Uterus (tissue), 2 donors: ENCODE measurements around the gene RMRP.

Source experiments
- POLR2A ChIP-seq, 2 donors: fragments of 450-650 bp; IDR thresholded peaks; one replicate each; pipeline ENCODE4 v1.6.1; 2016; ENCODE audit warnings: antibody characterized with exemption in 2 of 2, mild to moderate bottlenecking in 1 of 2, moderate library complexity in 1 of 2
- TF ChIP-seq, protein P1 (sequence below), 4 experiments: fragments of 200-600 bp in 2 of 4; fragments of 450-650 bp in 2 of 4; sonication (generic) in 2 of 4; IDR thresholded peaks; one replicate each; pipeline ENCODE4 v1.5.1; 2016 to 2019; ENCODE audit warnings: antibody characterized with exemption in 4 of 4, mild to moderate bottlenecking in 2 of 4, moderate library complexity in 1 of 4

DNA sequence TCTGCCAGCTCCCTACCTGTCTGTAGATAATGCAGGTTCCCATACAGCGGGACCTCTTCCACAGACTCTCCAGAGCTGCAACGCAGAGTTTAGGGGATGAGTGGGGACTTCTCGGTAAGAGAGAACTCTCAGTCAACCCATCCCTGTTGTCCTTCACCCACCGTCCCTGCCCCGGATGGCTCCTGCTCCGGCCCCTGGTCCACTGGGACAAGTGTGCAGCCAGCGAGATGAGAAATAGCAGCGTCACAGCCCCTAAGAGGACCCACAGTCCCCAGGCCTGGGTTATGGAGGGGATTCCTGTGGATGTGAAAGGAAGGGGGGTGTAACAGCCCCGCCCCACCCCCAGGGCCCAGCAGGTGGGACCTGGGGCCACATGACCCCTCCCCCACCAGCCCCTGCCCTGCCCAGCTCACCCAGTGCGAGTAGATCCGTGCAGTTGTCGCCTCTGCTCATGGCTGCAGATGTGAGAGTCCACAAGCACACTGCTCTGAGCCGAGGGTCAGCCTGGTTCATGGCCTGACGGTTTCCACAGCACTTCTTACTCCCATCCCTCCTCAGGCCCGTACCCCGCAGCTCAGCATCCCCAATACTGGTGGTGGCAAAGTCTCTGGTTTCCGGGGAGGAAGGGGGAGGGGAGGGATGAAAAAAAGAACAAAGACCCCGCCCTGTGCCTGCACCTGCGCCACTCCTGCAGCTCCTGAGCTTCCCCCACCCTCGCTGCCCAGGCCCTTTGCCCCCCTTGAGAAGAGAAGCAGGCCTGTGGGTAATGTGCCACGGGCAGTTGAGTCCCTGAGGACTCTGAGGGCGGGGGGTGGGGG, 7.3 kb downstream of the RMRP start, which contains the start of gene SIT1:
- TF ChIP-seq, protein P1, sequence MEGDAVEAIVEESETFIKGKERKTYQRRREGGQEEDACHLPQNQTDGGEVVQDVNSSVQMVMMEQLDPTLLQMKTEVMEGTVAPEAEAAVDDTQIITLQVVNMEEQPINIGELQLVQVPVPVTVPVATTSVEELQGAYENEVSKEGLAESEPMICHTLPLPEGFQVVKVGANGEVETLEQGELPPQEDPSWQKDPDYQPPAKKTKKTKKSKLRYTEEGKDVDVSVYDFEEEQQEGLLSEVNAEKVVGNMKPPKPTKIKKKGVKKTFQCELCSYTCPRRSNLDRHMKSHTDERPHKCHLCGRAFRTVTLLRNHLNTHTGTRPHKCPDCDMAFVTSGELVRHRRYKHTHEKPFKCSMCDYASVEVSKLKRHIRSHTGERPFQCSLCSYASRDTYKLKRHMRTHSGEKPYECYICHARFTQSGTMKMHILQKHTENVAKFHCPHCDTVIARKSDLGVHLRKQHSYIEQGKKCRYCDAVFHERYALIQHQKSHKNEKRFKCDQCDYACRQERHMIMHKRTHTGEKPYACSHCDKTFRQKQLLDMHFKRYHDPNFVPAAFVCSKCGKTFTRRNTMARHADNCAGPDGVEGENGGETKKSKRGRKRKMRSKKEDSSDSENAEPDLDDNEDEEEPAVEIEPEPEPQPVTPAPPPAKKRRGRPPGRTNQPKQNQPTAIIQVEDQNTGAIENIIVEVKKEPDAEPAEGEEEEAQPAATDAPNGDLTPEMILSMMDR (IDR thresholded peaks at IDR 0.05), result no peak
- TF ChIP-seq POLR2A (IDR thresholded peaks at IDR 0.05), result no peak
